Measurements from ENCODE around the gene ANKFN1. TPM values are rescaled to one million over a fixed set of nuclear protein-coding genes. Genes with fewer than 3 reads are reported as not detected.

The ANKFN1 gene
- 0.25 TPM in 1 of 2 replicates, not detected in the other for total RNA-seq

GRCh38 chr17:56152874-56153602 lies at the start of gene ANKFN1:
Gene ANKFN1, plus strand, starts transcription at chr17:56153475. Its CDS starts 59,193 bp downstream, at chr17:56212668.

Measured in mesangial cell (primary cell).